ENCODE data around the gene FIGNL2. TPM values are rescaled to one million over a fixed set of nuclear protein-coding genes. Genes with fewer than 3 reads are reported as not detected.
A peak's percentile ranks its signal among the peaks of the same experiment; 100 is the strongest.

Gene FIGNL2
- total RNA-seq, 4 donors from 2014 or later, result 1.1 to 2.1 (median 1.3) TPM

GRCh38 chr12:51823875-51824565 lies 24.5 kb downstream of the FIGNL2 start:
- Histone ChIP-seq H3K9me3 (no peaks in the 10 kb centered on the region), H3K4me1 (peaks cover 0 to 20% (median 1%) of the 10 kb centered on the region in 4 donors), H3K27ac (no peak overlapping the region), H3K4me3 (no peak overlapping the region), H3K27me3 (no peaks in the 10 kb centered on the region), H3K36me3 (peaks cover 0 to 6% (median 0%) of the 10 kb centered on the region in 3 donors)
- DNase-seq (ENCODE audit: low spot score in 2 of 2), result no peak
- 33 to 45% methylated on average over 6 of the region's 6 CpGs for WGBS, 2 donors
- peak in 4 of 5 experiments; percentile 30 to 38 (median 37) for TF ChIP-seq CTCF (IDR thresholded peaks at IDR 0.05)
- TF ChIP-seq EP300 (IDR thresholded peaks at IDR 0.05), result no peak

GRCh38 chr12:51822956-51823355 lies 25.6 kb downstream of the FIGNL2 start:
- Histone ChIP-seq H3K36me3 (peaks cover 0 to 6% (median 0%) of the 10 kb centered on the region in 3 donors), H3K4me3 (no peak overlapping the region), H3K9me3 (no peaks in the 10 kb centered on the region), H3K27me3 (no peaks in the 10 kb centered on the region), H3K4me1 (peaks cover 0 to 20% (median 1%) of the 10 kb centered on the region in 4 donors), H3K27ac (no peak overlapping the region)
- DNase-seq (ENCODE audit: low spot score in 2 of 2), result no peak
- TF ChIP-seq CTCF (IDR thresholded peaks at IDR 0.05) (no peak), EP300 (IDR thresholded peaks at IDR 0.05) (no peak), POLR2A (IDR thresholded peaks at IDR 0.05) (no peak)
- WGBS, 2 donors, result 77 to 82% methylated on average over 4 of the region's 4 CpGs

- no peak for DNase-seq (ENCODE audit: low spot score in 2 of 2)
- peaks cover 0 to 6% (median 0%) of the 10 kb centered on the region in 3 donors for H3K36me3 ChIP-seq
- H3K4me1 ChIP-seq, result peaks cover 0 to 15% (median 1%) of the 10 kb centered on the region in 4 donors
- no peak overlapping the region for H3K27ac ChIP-seq
- H3K27me3 ChIP-seq, result no peaks in the 10 kb centered on the region
- H3K9me3 ChIP-seq, result no peaks in the 10 kb centered on the region
- no peak for TF ChIP-seq CTCF (IDR thresholded peaks at IDR 0.05)
- H3K4me3 ChIP-seq, result no peak overlapping the region
- 87 to 91% methylated on average over 16 of the region's 16 CpGs for WGBS, 2 donors
Measured at GRCh38 chr12:51822261-51822616, 26.3 kb downstream of the FIGNL2 start.

- TF ChIP-seq POLR2A (IDR thresholded peaks at IDR 0.05) (no peak), CTCF (IDR thresholded peaks at IDR 0.05) (no peak), EP300 (IDR thresholded peaks at IDR 0.05) (no peak)
- peaks cover 0 to 6% (median 0%) of the 10 kb centered on the region in 3 donors for H3K36me3 ChIP-seq
- peak overlapping the region in 3 of 4 donors; percentile 19 to 46 (median 45) for H3K4me3 ChIP-seq
- peak overlapping the region in 1 of 4 donors; percentile 59 for H3K27ac ChIP-seq
- 87% methylated on average over 50 to 64 of the region's 101 CpGs for WGBS, 2 donors
- no peaks in the 10 kb centered on the region for H3K27me3 ChIP-seq
- H3K4me1 ChIP-seq, result peaks cover 0 to 9% (median 1%) of the 10 kb centered on the region in 4 donors
- no peak for DNase-seq (ENCODE audit: low spot score in 2 of 2)
- no peaks in the 10 kb centered on the region for H3K9me3 ChIP-seq
Measured at GRCh38 chr12:51821440-51822260, 26.9 kb downstream of the FIGNL2 start.

Measured in tibial nerve (tissue), 4 donors.